NCI-H82 treated with DMSO at 0.1 percent for 48 hours (cell line): Measurements from ENCODE around the gene CHAT.

Experiments used
- DNase-seq: peaks from one replicate; lab custom pipeline; 2025; ENCODE audit not compliant: unreplicated experiment; lab: John Stamatoyannopoulos, UW

The CHAT gene

GRCh38 chr10:49651917-49652316 is 38.1 kb downstream of the CHAT start:
- no peak for DNase-seq

- no peak for DNase-seq
Observed at GRCh38 chr10:49652421-49653272, 38.8 kb downstream of the CHAT start.

GRCh38 chr10:49653273-49653929 is 39.6 kb downstream of the CHAT start:
- DNase-seq: no peak

GRCh38 chr10:49654036-49654693 is 40.3 kb downstream of the CHAT start:
- DNase-seq: no peak

- no peak for DNase-seq
Observed at GRCh38 chr10:49655099-49655498, 41.3 kb downstream of the CHAT start.

- DNase-seq: no peak
Observed at GRCh38 chr10:49656845-49657493, 43.1 kb downstream of the CHAT start.

GRCh38 chr10:49657606-49658005 is 43.8 kb downstream of the CHAT start:
- DNase-seq: no peak

- DNase-seq: no peak
Observed at GRCh38 chr10:49661140-49661856, 47.5 kb downstream of the CHAT start.

- no peak for DNase-seq
Observed at GRCh38 chr10:49662169-49662830, 48.5 kb downstream of the CHAT start.

GRCh38 chr10:49663596-49663995 is 49.8 kb downstream of the CHAT start:
- no peak for DNase-seq

- DNase-seq: no peak
Observed at GRCh38 chr10:49664006-49664841, 50.4 kb downstream of the CHAT start.

- DNase-seq: no peak
Observed at GRCh38 chr10:49664842-49665355, 51.1 kb downstream of the CHAT start.

GRCh38 chr10:49666054-49666615 is 52.3 kb downstream of the CHAT start:
- no peak for DNase-seq

- no peak for DNase-seq
Observed at GRCh38 chr10:49666685-49667084, 52.8 kb downstream of the CHAT start.

GRCh38 chr10:49667991-49668390 is 54.2 kb downstream of the CHAT start:
- no peak for DNase-seq

- no peak for DNase-seq
Observed at GRCh38 chr10:49668684-49669083, 54.8 kb downstream of the CHAT start.

- no peak for DNase-seq
Observed at GRCh38 chr10:49678827-49679479, 65.1 kb downstream of the CHAT start.

GRCh38 chr10:49679480-49679893 is 65.7 kb downstream of the CHAT start, which contains the start of gene C10orf53:
TSS of gene C10orf53 (plus strand) at chr10:49679651. CDS start at chr10:49679698, 47 bp downstream.
- DNase-seq: peak; percentile 12
